Measurements from ENCODE around the gene NCKAP5.

Gene NCKAP5

DNA sequence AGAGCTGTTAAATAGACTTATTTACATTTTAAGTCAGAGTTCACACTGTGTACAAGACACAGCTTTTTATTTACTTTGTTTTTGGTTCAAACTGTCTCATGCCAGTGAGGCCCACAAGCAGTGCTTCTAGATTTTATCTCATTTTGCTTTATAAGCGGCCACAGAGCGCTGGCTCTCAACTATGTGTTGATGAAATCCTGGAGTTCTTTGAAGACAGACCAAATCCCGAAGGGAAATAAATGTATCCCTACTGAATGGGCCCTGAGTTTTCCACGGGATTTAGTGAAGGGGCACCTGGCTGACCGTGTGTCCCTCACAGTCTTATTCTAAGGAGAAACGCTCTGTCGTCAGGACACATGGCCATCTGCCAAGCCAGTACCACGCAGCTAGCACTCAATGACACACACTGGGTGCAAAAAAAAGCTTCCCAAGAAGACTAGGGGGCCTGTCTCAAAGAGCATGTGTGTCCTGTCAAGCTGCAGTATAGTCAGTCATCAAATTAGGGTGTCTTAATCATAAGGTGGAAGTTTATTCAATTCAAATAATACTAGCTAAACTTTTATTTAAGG is 921.6 kb downstream of the NCKAP5 start:
- TF ChIP-seq, protein P1, sequence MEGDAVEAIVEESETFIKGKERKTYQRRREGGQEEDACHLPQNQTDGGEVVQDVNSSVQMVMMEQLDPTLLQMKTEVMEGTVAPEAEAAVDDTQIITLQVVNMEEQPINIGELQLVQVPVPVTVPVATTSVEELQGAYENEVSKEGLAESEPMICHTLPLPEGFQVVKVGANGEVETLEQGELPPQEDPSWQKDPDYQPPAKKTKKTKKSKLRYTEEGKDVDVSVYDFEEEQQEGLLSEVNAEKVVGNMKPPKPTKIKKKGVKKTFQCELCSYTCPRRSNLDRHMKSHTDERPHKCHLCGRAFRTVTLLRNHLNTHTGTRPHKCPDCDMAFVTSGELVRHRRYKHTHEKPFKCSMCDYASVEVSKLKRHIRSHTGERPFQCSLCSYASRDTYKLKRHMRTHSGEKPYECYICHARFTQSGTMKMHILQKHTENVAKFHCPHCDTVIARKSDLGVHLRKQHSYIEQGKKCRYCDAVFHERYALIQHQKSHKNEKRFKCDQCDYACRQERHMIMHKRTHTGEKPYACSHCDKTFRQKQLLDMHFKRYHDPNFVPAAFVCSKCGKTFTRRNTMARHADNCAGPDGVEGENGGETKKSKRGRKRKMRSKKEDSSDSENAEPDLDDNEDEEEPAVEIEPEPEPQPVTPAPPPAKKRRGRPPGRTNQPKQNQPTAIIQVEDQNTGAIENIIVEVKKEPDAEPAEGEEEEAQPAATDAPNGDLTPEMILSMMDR (IDR thresholded peaks at IDR 0.05; ENCODE audit: control extremely low read depth, extremely low read depth, low read depth, missing control alignments): no peak
- CTCF ChIA-PET: interaction anchor here (1.4 to 2.1 kb wide), 2 partner anchors 10 to 12 kb away, joined by 3 to 7 read pairs; no protein-coding TSS in a partner anchor
- DNase-seq (ENCODE audit: extremely low spot score): no peak
- POLR2A ChIA-PET: no interaction called here

- POLR2A ChIA-PET: no interaction called here
- TF ChIP-seq, protein P1 (IDR thresholded peaks at IDR 0.05; ENCODE audit: control extremely low read depth, extremely low read depth, low read depth, missing control alignments): no peak
- no peak for DNase-seq (ENCODE audit: extremely low spot score)
- CTCF ChIA-PET: interaction anchor here (1.4 to 2.1 kb wide), 2 partner anchors 9 to 13 kb away, joined by 3 to 7 read pairs; no protein-coding TSS in a partner anchor
These were observed 922.3 kb downstream of the NCKAP5 start for GRCh38 chr2:132645722-132646539.

GRCh38 chr2:132645176-132645575 is 923.1 kb downstream of the NCKAP5 start:
- no peak for DNase-seq (ENCODE audit: extremely low spot score)
- TF ChIP-seq, protein P1 (IDR thresholded peaks at IDR 0.05; ENCODE audit: control extremely low read depth, extremely low read depth, low read depth, missing control alignments): no peak
- ChIA-PET CTCF (interaction anchor here (2.1 kb wide), 1 partner anchor 8 kb away, joined by 7 read pairs; no protein-coding TSS in a partner anchor), POLR2A (no interaction called here)

DNA sequence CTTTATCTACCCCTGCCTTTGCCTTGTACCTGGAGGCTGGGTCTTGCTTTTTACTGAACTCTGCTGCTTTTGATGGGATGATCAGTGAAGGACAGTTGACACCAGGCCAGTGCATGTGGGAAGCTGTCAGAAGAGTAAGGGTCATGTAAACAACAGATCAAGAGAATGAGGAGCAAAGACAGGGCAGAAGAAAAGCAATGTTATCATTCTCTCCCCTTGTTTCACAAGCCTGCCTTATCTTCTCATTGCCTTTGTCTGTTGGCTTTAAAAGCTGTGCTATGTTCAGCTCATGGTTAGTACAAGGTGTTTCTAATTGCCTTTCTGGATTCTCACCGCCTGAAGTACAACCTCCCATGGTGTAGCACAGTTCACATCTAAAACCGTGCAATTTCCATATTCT is 925.8 kb downstream of the NCKAP5 start:
- TF ChIP-seq, protein P1 (IDR thresholded peaks at IDR 0.05; ENCODE audit: control extremely low read depth, extremely low read depth, low read depth, missing control alignments): no peak
- CTCF ChIA-PET: no interaction called here
- no peak for DNase-seq (ENCODE audit: extremely low spot score)
- POLR2A ChIA-PET: no interaction called here

DNA sequence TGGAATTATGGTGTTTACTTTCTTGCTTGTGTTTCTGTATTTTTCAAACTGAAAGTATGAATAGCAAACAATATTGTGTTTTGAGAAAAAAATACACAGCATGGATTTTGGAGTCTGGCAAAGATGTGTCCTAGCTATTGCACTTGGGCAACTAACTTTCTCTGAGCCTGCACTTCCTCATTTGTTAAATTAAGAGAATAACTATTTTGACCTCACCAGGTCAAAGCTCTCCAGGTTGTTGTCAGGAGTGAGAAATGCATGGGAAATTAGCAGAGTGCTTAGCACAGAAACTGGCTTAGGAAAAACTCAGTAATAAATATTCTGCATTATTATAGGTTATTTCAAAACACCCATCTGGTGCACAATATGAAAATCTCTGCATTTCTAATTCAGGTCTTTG is 926.4 kb downstream of the NCKAP5 start:
- DNase-seq (ENCODE audit: extremely low spot score): no peak
- TF ChIP-seq, protein P1 (IDR thresholded peaks at IDR 0.05; ENCODE audit: control extremely low read depth, extremely low read depth, low read depth, missing control alignments): no peak
- ChIA-PET POLR2A (no interaction called here), CTCF (no interaction called here)

DNA sequence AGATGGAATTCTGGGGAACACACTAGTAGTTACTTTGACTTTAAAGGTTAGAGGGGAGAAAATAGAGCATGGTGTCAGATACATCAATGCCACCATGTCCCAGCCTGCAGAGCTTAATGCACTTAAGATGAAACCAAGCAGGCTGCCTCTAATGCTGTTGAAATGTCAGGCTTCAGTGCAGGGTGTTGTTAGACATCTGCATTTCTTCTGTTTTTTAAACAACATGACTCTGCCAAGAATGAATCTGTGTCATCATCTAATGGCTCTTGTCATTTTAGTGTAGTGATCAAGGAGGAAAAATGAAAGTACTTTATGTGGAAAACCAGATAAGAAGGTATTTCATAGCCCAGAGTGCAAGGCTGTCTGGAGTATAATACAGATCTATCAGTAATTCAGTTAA is 928.1 kb downstream of the NCKAP5 start:
- TF ChIP-seq, protein P1 (IDR thresholded peaks at IDR 0.05; ENCODE audit: control extremely low read depth, extremely low read depth, low read depth, missing control alignments): no peak
- no peak for DNase-seq (ENCODE audit: extremely low spot score)
- POLR2A ChIA-PET: no interaction called here
- CTCF ChIA-PET: no interaction called here
